ENCODE results near the gene MRPL18.
A peak's percentile ranks its signal among the peaks of the same experiment; 100 is the strongest.
"Not testable (repeated sequence)": the region's sequence is repeated elsewhere in the genome, so short reads cannot be mapped to it uniquely, and the experiment has no call there.

MRPL18 gene

GRCh38 chr6:159790149-159790955 lies at the start of gene MRPL18:
Gene MRPL18 (plus strand): TSS chr6:159790467. CDS start chr6:159790588, 121 bp downstream.
- peaks cover 34 to 43% of the 10 kb centered on the region in 2 donors for H3K4me1 ChIP-seq (ENCODE audit: control insufficient read depth in 1 of 2, insufficient read depth in 2 of 2, low read length in 2 of 2)
- H3K4me3 ChIP-seq (ENCODE audit: low read depth in 1 of 2, low read length in 2 of 2): peak within 1 kb of the TSS; percentile 94 to 99
- H3K27ac ChIP-seq (ENCODE audit: low read depth, low read length): peak within 1 kb of the TSS; percentile 98
- peaks cover 4 to 31% of the 10 kb centered on the region in 2 donors for H3K36me3 ChIP-seq (ENCODE audit: control insufficient read depth in 1 of 2, insufficient read depth in 2 of 2, low read length in 2 of 2)
- H3K27me3 ChIP-seq (ENCODE audit: control insufficient read depth in 1 of 2, insufficient read depth in 2 of 2, low read length in 2 of 2): no peaks in the 10 kb centered on the region
- H3K9ac ChIP-seq (ENCODE audit: low read depth in 1 of 2, low read length in 2 of 2): peak within 1 kb of the TSS; percentile 96 to 97
- no peaks in the 10 kb centered on the region for H3K9me3 ChIP-seq (ENCODE audit: control insufficient read depth in 1 of 2, low read length in 2 of 2)

- H3K9me3 ChIP-seq (ENCODE audit: control insufficient read depth in 1 of 2, low read length in 2 of 2): no peaks in the 10 kb centered on the region
- no peak overlapping the region for H3K27ac ChIP-seq (ENCODE audit: low read depth, low read length)
- H3K4me1 ChIP-seq (ENCODE audit: control insufficient read depth in 1 of 2, insufficient read depth in 2 of 2, low read length in 2 of 2): peaks cover 0 to 7% of the 10 kb centered on the region in 2 donors
- H3K4me3 ChIP-seq (ENCODE audit: low read depth in 1 of 2, low read length in 2 of 2): no peak overlapping the region
- H3K9ac ChIP-seq (ENCODE audit: low read depth in 1 of 2, low read length in 2 of 2): no peak overlapping the region
- peaks cover 48 to 67% of the 10 kb centered on the region in 2 donors for H3K36me3 ChIP-seq (ENCODE audit: control insufficient read depth in 1 of 2, insufficient read depth in 2 of 2, low read length in 2 of 2)
- no peaks in the 10 kb centered on the region for H3K27me3 ChIP-seq (ENCODE audit: control insufficient read depth in 1 of 2, insufficient read depth in 2 of 2, low read length in 2 of 2)
These were observed 48.1 kb upstream of the MRPL18 start for GRCh38 chr6:159742165-159742564.

DNA sequence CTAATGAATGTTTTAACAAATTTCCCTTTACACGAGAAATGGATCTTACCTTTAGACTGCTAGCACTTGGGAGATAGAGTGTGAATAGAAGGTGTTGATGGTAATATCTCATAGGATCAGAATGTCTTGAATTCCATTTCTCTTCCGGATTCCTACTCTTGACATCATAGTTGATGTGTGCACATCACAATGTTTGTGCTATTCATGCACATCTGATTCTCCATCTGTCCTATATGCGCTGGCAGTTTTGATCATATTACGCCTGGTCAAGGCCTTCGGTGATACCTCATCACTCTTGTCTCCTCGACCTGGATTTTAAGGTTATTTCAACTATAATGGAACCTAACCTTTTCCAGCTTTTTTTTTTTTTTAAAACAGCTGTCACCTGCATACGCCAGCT lies 45.2 kb upstream of the MRPL18 start:
- no peak overlapping the region for H3K27ac ChIP-seq (ENCODE audit: low read depth, low read length)
- H3K36me3 ChIP-seq (ENCODE audit: control insufficient read depth in 1 of 2, insufficient read depth in 2 of 2, low read length in 2 of 2): peaks cover 51 to 90% of the 10 kb centered on the region in 2 donors
- no peak overlapping the region for H3K9ac ChIP-seq (ENCODE audit: low read depth in 1 of 2, low read length in 2 of 2)
- H3K9me3 ChIP-seq (ENCODE audit: control insufficient read depth in 1 of 2, low read length in 2 of 2): no peaks in the 10 kb centered on the region
- H3K4me1 ChIP-seq (ENCODE audit: control insufficient read depth in 1 of 2, insufficient read depth in 2 of 2, low read length in 2 of 2): no peaks in the 10 kb centered on the region
- no peaks in the 10 kb centered on the region for H3K27me3 ChIP-seq (ENCODE audit: control insufficient read depth in 1 of 2, insufficient read depth in 2 of 2, low read length in 2 of 2)
- H3K4me3 ChIP-seq (ENCODE audit: low read depth in 1 of 2, low read length in 2 of 2): no peak overlapping the region

DNA sequence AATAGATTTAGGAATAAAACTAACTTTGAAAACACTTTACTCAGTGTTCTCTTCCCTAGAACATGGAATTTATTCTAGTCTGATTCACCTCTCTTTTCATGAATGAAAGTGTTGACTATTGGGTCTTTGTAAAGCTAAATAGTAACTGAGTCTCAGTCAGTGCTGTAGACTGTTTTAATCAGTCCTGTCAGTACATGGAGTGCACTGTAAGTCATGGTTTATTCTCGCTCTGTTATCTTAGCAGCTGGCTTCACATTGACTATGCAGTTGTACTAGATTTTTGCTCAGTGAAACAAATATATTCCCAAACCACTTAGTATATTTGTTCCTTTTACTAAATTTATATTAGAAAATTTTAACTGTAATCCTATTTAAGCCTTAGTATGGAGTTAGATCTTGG lies 43.5 kb upstream of the MRPL18 start:
- H3K4me3 ChIP-seq (ENCODE audit: low read depth in 1 of 2, low read length in 2 of 2): no peak overlapping the region
- H3K9me3 ChIP-seq (ENCODE audit: control insufficient read depth in 1 of 2, low read length in 2 of 2): no peaks in the 10 kb centered on the region
- no peaks in the 10 kb centered on the region for H3K27me3 ChIP-seq (ENCODE audit: control insufficient read depth in 1 of 2, insufficient read depth in 2 of 2, low read length in 2 of 2)
- no peak overlapping the region for H3K9ac ChIP-seq (ENCODE audit: low read depth in 1 of 2, low read length in 2 of 2)
- H3K4me1 ChIP-seq (ENCODE audit: control insufficient read depth in 1 of 2, insufficient read depth in 2 of 2, low read length in 2 of 2): no peaks in the 10 kb centered on the region
- H3K27ac ChIP-seq (ENCODE audit: low read depth, low read length): no peak overlapping the region
- peaks cover 43 to 92% of the 10 kb centered on the region in 2 donors for H3K36me3 ChIP-seq (ENCODE audit: control insufficient read depth in 1 of 2, insufficient read depth in 2 of 2, low read length in 2 of 2)

DNA sequence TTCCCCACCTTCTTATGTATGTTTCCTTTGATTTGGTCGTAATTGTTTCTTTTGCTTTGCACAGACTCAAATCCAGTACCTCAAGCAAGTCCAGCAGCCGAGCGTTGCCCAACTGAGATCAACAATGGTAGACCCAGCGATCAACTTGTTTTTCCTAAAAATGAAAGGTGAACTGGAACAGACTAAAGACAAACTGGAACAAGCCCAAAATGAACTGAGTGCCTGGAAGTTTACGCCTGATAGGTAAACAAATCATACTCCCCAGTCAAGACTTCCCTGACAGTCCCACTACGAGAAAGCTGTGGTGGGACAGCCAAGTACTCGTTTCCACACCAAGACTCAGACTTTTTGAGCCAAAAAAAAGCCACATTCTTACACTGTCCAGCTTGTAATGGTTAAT lies 42.1 kb upstream of the MRPL18 start:
- H3K27ac ChIP-seq (ENCODE audit: low read depth, low read length); H3K27me3 ChIP-seq (ENCODE audit: control insufficient read depth in 1 of 2, insufficient read depth in 2 of 2, low read length in 2 of 2); H3K4me3 ChIP-seq (ENCODE audit: low read depth in 1 of 2, low read length in 2 of 2); H3K9me3 ChIP-seq (ENCODE audit: control insufficient read depth in 1 of 2, low read length in 2 of 2); H3K4me1 ChIP-seq (ENCODE audit: control insufficient read depth in 1 of 2, insufficient read depth in 2 of 2, low read length in 2 of 2); H3K9ac ChIP-seq (ENCODE audit: low read depth in 1 of 2, low read length in 2 of 2): not testable (repeated sequence)
- H3K36me3 ChIP-seq (ENCODE audit: control insufficient read depth in 1 of 2, insufficient read depth in 2 of 2, low read length in 2 of 2): peaks cover 41 to 91% of the 10 kb centered on the region in 2 donors

DNA sequence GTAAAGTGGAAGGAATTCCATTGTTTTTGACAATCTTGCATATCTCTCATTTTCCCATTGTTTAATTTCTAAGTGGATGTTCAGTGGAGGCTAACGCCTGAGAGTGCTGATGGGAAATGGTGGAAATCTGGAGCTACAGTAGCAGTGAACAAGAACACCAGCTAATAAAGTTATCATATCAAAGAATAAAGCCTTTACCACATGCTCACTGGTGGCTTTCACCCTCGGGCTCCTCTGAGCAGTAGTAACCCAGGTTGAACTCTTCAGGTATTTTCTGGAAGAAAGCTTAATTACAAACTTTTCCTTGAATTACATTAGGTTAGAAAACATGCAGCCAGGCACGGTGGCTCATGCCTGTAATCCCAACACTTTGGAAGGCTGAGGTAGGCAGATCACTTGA lies 38.8 kb upstream of the MRPL18 start:
- no peak overlapping the region for H3K27ac ChIP-seq (ENCODE audit: low read depth, low read length)
- no peaks in the 10 kb centered on the region for H3K9me3 ChIP-seq (ENCODE audit: control insufficient read depth in 1 of 2, low read length in 2 of 2)
- no peaks in the 10 kb centered on the region for H3K4me1 ChIP-seq (ENCODE audit: control insufficient read depth in 1 of 2, insufficient read depth in 2 of 2, low read length in 2 of 2)
- peaks cover 25 to 88% of the 10 kb centered on the region in 2 donors for H3K36me3 ChIP-seq (ENCODE audit: control insufficient read depth in 1 of 2, insufficient read depth in 2 of 2, low read length in 2 of 2)
- no peaks in the 10 kb centered on the region for H3K27me3 ChIP-seq (ENCODE audit: control insufficient read depth in 1 of 2, insufficient read depth in 2 of 2, low read length in 2 of 2)
- no peak overlapping the region for H3K9ac ChIP-seq (ENCODE audit: low read depth in 1 of 2, low read length in 2 of 2)
- no peak overlapping the region for H3K4me3 ChIP-seq (ENCODE audit: low read depth in 1 of 2, low read length in 2 of 2)

DNA sequence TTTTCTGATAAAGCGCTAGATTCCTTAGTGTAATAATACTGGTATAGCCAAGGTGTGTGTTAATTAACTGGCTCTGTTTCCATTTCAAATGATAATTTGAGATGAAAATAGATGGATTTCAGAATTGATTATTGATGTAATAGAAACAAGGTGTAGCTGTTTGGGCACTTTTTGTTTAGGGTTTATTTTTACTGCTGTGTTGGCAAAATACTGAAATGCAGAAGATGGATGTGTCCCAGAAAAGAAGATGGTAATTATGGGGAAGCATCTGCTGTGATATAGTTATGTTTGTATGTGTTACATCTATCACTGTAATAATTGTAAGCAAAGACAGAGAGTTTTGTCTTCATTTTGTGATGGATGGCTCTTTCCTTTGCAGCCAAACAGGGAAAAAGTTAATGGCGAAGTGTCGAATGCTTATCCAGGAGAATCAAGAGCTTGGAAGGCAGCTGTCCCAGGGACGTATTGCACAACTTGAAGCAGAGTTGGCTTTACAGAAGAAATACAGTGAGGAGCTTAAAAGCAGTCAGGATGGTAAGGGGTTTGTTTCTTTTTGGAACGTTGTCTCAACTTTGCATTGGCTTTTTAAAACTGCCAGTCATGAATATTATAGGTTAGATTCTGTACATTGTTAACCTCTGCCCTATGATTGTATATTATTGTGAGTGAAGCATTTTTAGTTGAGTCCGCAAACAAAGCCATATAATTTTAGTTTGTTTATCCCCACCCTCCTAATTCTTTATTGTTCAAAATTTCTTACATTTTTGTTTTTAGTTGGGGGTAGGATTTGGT lies 37.0 kb upstream of the MRPL18 start:
- H3K9ac ChIP-seq (ENCODE audit: low read depth in 1 of 2, low read length in 2 of 2): no peak overlapping the region
- no peaks in the 10 kb centered on the region for H3K9me3 ChIP-seq (ENCODE audit: control insufficient read depth in 1 of 2, low read length in 2 of 2)
- H3K36me3 ChIP-seq (ENCODE audit: control insufficient read depth in 1 of 2, insufficient read depth in 2 of 2, low read length in 2 of 2): peaks cover 22 to 88% of the 10 kb centered on the region in 2 donors
- H3K27ac ChIP-seq (ENCODE audit: low read depth, low read length): no peak overlapping the region
- H3K27me3 ChIP-seq (ENCODE audit: control insufficient read depth in 1 of 2, insufficient read depth in 2 of 2, low read length in 2 of 2): no peaks in the 10 kb centered on the region
- H3K4me3 ChIP-seq (ENCODE audit: low read depth in 1 of 2, low read length in 2 of 2): no peak overlapping the region
- H3K4me1 ChIP-seq (ENCODE audit: control insufficient read depth in 1 of 2, insufficient read depth in 2 of 2, low read length in 2 of 2): no peaks in the 10 kb centered on the region

DNA sequence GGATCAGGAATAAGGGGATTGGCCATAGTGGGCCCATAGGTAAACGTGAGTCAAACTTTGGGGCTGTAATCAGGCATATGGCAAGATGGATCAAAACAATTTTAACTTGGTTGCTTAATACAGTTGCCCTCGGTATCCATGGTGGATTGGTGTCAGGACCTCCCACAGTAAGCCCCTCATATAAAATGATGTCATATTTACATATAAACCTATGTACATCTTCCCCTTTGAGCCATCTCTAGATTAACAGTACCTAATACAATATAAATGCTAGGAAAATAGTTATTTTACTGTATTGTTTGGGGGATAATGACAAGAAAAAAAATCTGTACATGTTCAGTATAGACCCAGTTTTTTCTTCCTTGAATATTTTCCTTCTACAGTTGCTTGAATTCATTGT lies 35.9 kb upstream of the MRPL18 start:
- Histone ChIP-seq H3K4me1 (ENCODE audit: control insufficient read depth in 1 of 2, insufficient read depth in 2 of 2, low read length in 2 of 2) (no peaks in the 10 kb centered on the region), H3K9me3 (ENCODE audit: control insufficient read depth in 1 of 2, low read length in 2 of 2) (no peaks in the 10 kb centered on the region), H3K9ac (ENCODE audit: low read depth in 1 of 2, low read length in 2 of 2) (no peak overlapping the region), H3K4me3 (ENCODE audit: low read depth in 1 of 2, low read length in 2 of 2) (no peak overlapping the region), H3K27me3 (ENCODE audit: control insufficient read depth in 1 of 2, insufficient read depth in 2 of 2, low read length in 2 of 2) (no peaks in the 10 kb centered on the region), H3K27ac (ENCODE audit: low read depth, low read length) (no peak overlapping the region), H3K36me3 (ENCODE audit: control insufficient read depth in 1 of 2, insufficient read depth in 2 of 2, low read length in 2 of 2) (peaks cover 19 to 78% of the 10 kb centered on the region in 2 donors)

GRCh38 chr6:159754959-159755914 lies 35.0 kb upstream of the MRPL18 start:
- Histone ChIP-seq H3K4me3 (ENCODE audit: low read depth in 1 of 2, low read length in 2 of 2) (no peak overlapping the region), H3K4me1 (ENCODE audit: control insufficient read depth in 1 of 2, insufficient read depth in 2 of 2, low read length in 2 of 2) (no peaks in the 10 kb centered on the region), H3K27me3 (ENCODE audit: control insufficient read depth in 1 of 2, insufficient read depth in 2 of 2, low read length in 2 of 2) (no peaks in the 10 kb centered on the region), H3K9ac (ENCODE audit: low read depth in 1 of 2, low read length in 2 of 2) (no peak overlapping the region), H3K27ac (ENCODE audit: low read depth, low read length) (no peak overlapping the region), H3K36me3 (ENCODE audit: control insufficient read depth in 1 of 2, insufficient read depth in 2 of 2, low read length in 2 of 2) (peaks cover 16 to 70% of the 10 kb centered on the region in 2 donors), H3K9me3 (ENCODE audit: control insufficient read depth in 1 of 2, low read length in 2 of 2) (no peaks in the 10 kb centered on the region)

Measured in duodenal mucosa (tissue), 2 donors.